RWPE1 (cell line): Measurements from ENCODE around the gene MAPK8IP3.
A peak's percentile ranks its signal among the peaks of the same experiment; 100 is the strongest.

ENCODE experiments used
- CTCF ChIA-PET: fragments of 350-600 bp; sonication (Branson Sonifier 250); formaldehyde crosslinking; extraction: SDS; loops from one replicate; lab custom pipeline; 2021; lab: Yijun Ruan, JAX
- POLR2A ChIA-PET: fragments of 400-600 bp; formaldehyde crosslinking; extraction: SDS; loops from one replicate; lab custom pipeline; 2020; ENCODE audit warnings: antibody characterized with exemption; ENCODE audit not compliant: low non-redundant PET; lab: Yijun Ruan, JAX
- DNase-seq: peaks from one replicate; pipeline ENCODE4 v3.0.0; 2012; ENCODE audit warnings: low spot score
- H3K27ac ChIP-seq: fragments of 450-650 bp; 2 replicates; pipeline ENCODE4 v1.5.1; 2017
- TF ChIP-seq, protein P1 (sequence below): fragments of 450-650 bp; conservative IDR thresholded peaks from 2 replicates; pipeline ENCODE4 v1.5.1; 2017; ENCODE audit warnings: low read depth, mild to moderate bottlenecking

MAPK8IP3 gene

DNA sequence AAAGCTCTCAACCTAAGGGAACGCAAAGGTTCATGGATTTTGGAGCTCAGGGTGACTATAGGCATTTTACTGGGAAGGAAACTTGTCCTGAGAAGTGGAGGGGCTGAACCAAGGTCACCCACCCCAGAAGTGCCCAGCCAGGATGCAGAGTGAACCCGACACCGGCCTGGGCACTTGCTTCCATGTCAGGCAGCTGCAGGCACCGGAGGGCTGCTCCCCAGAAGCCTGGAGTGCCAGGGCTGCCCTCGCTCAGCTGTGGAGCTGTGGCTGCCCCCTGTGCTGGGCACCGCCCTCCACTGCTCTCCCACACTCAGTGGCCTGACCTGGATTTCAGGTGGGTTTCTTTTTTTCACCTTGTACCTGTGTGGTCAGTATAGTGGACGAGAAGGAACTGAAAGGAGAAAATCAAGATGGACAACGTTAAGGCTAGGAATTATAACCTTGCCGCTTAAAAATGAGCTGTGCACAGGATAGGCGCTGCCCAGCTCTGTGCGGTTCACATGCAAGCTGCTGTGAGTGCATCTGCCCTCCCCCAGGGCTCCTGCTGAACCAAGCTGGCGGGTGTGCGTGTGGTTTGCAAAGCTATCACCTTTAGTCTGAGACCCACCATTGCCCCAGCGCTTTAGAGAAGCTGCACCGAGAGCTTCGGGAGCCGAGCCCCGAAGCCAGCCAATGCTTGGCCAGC is 2.2 kb downstream of the MAPK8IP3 start:
- CTCF ChIA-PET, result interaction anchor here (0.6 kb wide), 1 partner anchor 38 kb away, joined by 3 read pairs; no protein-coding TSS in a partner anchor
- POLR2A ChIA-PET, result interaction anchor here (1.0 to 1.1 kb wide), 2 partner anchors 31 to 43 kb away, joined by 3 read pairs; no protein-coding TSS in a partner anchor
- TF ChIP-seq, protein P1, sequence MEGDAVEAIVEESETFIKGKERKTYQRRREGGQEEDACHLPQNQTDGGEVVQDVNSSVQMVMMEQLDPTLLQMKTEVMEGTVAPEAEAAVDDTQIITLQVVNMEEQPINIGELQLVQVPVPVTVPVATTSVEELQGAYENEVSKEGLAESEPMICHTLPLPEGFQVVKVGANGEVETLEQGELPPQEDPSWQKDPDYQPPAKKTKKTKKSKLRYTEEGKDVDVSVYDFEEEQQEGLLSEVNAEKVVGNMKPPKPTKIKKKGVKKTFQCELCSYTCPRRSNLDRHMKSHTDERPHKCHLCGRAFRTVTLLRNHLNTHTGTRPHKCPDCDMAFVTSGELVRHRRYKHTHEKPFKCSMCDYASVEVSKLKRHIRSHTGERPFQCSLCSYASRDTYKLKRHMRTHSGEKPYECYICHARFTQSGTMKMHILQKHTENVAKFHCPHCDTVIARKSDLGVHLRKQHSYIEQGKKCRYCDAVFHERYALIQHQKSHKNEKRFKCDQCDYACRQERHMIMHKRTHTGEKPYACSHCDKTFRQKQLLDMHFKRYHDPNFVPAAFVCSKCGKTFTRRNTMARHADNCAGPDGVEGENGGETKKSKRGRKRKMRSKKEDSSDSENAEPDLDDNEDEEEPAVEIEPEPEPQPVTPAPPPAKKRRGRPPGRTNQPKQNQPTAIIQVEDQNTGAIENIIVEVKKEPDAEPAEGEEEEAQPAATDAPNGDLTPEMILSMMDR, result no peak
- DNase-seq, result no peak
- peak overlapping the region; percentile 30 for H3K27ac ChIP-seq

DNA sequence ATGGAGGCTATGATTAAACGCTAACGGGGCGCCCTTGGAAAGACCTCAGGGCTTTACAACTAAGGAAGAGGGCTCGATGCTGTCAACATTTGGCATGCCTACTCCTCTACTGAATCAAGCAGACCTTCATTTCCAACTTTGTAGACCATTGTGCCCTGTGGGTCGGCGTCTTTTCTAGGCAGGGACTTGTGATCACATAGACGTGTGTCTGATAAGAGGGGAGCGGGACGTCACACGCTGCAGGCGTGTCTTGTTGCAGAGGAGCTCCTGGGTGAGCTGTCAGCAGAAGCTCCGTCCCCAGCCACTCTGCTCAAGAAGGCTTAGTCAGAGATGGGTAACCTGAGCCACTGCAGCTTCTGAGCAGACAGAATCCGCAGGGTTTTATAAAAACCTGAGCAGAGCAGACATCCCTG is 2.8 kb downstream of the MAPK8IP3 start:
- CTCF ChIA-PET, result interaction anchor here (0.6 kb wide), 1 partner anchor 37 kb away, joined by 3 read pairs; no protein-coding TSS in a partner anchor
- TF ChIP-seq, protein P1, result no peak
- no peak for DNase-seq
- H3K27ac ChIP-seq, result peak overlapping the region; percentile 30
- POLR2A ChIA-PET, result interaction anchor here (1.0 to 1.1 kb wide), 2 partner anchors 31 to 44 kb away, joined by 3 read pairs; no protein-coding TSS in a partner anchor

DNA sequence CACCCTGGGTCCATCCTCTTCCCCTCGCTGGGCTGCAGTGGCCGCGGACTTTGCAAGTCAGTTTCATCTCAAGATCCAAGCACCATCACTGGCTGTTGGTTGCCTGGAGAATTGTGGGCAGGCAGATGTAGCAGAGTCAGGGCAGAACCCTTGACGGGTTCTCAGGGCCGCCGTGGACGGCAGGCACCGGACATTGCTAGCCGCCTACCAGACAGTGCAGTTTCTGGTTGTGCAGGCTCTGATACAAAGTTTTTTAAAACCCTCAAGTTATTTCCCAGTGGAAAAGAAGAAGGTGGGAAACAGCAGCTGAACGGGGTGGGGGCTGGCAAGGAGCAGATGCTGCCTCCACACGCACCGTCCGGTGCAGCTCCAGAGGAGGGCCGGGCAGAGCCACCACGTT is 3.4 kb downstream of the MAPK8IP3 start:
- peak overlapping the region; percentile 30 for H3K27ac ChIP-seq
- CTCF ChIA-PET, result interaction anchor here (0.6 kb wide), 1 partner anchor 245 kb away, joined by 3 read pairs; no protein-coding TSS in a partner anchor
- DNase-seq, result no peak
- POLR2A ChIA-PET, result interaction anchor here (1.0 kb wide), 1 partner anchor 32 kb away, joined by 3 read pairs; no protein-coding TSS in a partner anchor
- TF ChIP-seq, protein P1, result no peak

DNA sequence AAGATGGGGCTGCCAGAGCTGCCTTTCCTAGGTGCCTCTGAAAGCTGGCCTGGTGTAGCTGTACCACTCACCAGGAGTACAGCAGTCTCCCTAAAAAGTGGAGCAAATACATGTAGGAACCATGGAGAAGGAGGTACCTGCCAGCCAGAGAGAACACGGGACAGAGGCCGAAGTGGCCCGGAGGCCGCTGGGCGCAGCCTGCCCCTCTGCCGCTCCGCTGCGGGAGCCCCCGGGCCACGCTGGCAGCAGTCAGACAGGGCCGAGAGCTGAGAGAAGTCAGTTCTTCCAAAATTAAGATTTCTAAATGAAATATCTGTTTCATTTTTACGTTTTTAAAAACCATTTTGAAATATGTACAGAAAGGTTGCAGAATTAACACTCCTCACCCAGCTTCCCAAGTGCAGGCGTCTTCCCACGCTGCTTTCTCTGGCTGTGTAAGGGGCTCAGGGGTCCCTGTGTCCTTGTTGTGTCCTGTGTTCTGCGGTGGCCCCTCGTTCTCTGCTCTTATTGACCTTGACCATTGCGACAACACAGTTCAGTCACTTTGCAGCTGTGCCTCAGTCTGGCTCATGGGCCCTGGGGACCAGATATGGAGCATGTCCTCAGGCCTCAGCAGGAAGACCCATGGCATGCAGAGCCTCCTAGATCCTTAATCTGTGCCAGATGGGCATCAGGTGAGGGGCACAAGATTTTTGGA is 5.0 kb downstream of the MAPK8IP3 start:
- ChIA-PET CTCF (interaction anchor here (0.5 to 0.7 kb wide), 3 partner anchors 39 to 1618 kb away, joined by 3 to 4 read pairs (median 3); no protein-coding TSS in a partner anchor), POLR2A (interaction anchor here (0.7 kb wide), 1 partner anchor 218 kb away, joined by 3 read pairs; the partner anchor contains the start of gene TELO2)
- no peak for DNase-seq
- TF ChIP-seq, protein P1, result no peak
- peak overlapping the region; percentile 38 for H3K27ac ChIP-seq

DNA sequence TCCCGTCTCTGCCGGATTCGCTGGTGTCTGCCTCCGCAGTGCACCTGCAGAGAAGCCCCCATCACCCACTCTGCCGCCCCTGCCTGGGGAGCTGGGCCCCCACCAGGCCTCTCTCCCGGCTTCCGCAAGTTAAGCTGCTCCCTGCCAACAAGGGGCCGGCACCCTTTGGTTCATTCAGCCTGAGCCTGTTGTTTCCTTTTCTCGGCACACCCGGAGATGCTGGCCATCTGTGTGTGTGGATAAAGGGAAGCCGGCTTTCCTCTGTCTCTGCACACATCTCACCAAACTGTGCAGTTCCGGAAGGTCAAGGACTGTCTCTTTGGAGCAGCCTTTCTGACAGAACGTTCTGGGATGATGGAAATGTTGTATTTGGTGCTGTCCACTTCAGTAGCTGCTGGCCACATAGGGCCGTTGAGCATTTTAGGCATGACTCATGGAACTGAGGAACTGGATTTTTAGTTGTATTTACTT is 6.8 kb downstream of the MAPK8IP3 start:
- ChIA-PET POLR2A (no interaction called here), CTCF (no interaction called here)
- peak overlapping the region; percentile 9; the same call in 1 of the 2 replicates for H3K27ac ChIP-seq
- TF ChIP-seq, protein P1, result no peak
- no peak for DNase-seq

DNA sequence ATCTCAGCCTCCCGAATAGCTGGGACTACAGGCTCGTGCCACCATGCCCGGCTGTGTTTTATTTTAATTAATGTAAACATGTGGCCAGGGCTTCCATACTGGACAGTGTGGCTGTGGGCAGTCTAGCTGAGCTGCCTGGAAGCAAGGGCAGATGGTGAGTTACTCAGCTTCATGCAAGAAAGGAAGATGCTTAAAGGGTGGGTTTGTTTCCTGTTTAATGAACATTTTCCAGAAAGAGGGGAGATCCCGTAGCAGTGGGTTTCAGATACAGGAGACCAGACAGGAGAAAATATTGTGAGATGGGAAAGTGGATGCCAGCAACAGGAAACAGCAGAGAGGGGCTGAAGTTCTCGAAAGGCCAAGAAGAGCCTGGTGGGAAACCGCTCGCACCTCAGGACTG is 7.3 kb downstream of the MAPK8IP3 start:
- CTCF ChIA-PET, result no interaction called here
- POLR2A ChIA-PET, result no interaction called here
- DNase-seq, result no peak
- peak overlapping the region; percentile 9; the same call in 1 of the 2 replicates for H3K27ac ChIP-seq
- TF ChIP-seq, protein P1, result no peak
